Measurements from ENCODE around the gene TTLL5. TPM values are rescaled to one million over a fixed set of nuclear protein-coding genes. Genes with fewer than 3 reads are reported as not detected.

TTLL5 gene
- total and polyA plus RNA-seq, 2 of the 13 experiments (the other 11 are each of a cell fraction or from before 2014, with no cell fraction given), result 11.8 to 18.8 TPM

DNA sequence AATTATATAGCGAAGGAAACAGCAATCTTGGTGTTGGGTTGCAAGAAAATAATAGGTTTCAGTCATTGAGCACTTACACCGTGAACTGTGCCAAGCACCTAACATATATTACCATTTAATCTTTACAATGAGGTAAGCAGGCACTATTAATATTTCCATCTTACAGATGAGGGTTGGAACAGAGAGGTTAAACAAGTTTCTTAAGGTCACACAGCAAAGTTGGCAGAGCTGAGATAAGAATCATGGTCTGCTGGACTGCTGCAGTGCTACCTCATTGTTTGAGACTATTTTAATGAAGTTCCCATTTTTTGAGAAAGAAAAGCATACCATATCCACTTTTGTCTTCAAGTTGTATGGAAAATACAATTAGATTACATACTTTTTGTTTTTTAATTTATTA is 2.1 kb upstream of the TTLL5 start (continued):
- no peak for TF ChIP-seq HOXA9 (CRISPR knock-in tag; IDR thresholded peaks at IDR 0.05; ENCODE audit: borderline replicate concordance)
- no peak for TF ChIP-seq SMAD9 (CRISPR knock-in tag; IDR thresholded peaks at IDR 0.05)
- no peak for TF ChIP-seq ZNF616 (CRISPR knock-in tag; IDR thresholded peaks at IDR 0.05; ENCODE audit: low read depth)
- no peak for TF ChIP-seq ZNF446 (CRISPR knock-in tag; IDR thresholded peaks at IDR 0.05)
- TF ChIP-seq, protein P1, sequence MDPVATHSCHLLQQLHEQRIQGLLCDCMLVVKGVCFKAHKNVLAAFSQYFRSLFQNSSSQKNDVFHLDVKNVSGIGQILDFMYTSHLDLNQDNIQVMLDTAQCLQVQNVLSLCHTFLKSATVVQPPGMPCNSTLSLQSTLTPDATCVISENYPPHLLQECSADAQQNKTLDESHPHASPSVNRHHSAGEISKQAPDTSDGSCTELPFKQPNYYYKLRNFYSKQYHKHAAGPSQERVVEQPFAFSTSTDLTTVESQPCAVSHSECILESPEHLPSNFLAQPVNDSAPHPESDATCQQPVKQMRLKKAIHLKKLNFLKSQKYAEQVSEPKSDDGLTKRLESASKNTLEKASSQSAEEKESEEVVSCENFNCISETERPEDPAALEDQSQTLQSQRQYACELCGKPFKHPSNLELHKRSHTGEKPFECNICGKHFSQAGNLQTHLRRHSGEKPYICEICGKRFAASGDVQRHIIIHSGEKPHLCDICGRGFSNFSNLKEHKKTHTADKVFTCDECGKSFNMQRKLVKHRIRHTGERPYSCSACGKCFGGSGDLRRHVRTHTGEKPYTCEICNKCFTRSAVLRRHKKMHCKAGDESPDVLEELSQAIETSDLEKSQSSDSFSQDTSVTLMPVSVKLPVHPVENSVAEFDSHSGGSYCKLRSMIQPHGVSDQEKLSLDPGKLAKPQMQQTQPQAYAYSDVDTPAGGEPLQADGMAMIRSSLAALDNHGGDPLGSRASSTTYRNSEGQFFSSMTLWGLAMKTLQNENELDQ (CRISPR knock-in tag; IDR thresholded peaks at IDR 0.05; ENCODE audit: borderline replicate concordance), result no peak
- TF ChIP-seq KDM6A (CRISPR knock-in tag; IDR thresholded peaks at IDR 0.05; ENCODE audit: low read depth), result no peak
- TF ChIP-seq SNRNP70 (IDR thresholded peaks at IDR 0.05; ENCODE audit: low read depth, low read length), result no peak
- TF ChIP-seq SOX13 (IDR thresholded peaks at IDR 0.05), result no peak
- no peak for TF ChIP-seq SOX13 (CRISPR knock-in tag; conservative IDR thresholded peaks at IDR 0.05 in 1 of 2, IDR thresholded peaks at IDR 0.05 in 1 of 2)
- no peak for TF ChIP-seq ZFP62 (CRISPR knock-in tag; IDR thresholded peaks at IDR 0.05)
- TF ChIP-seq SYNCRIP (IDR thresholded peaks at IDR 0.05; ENCODE audit: insufficient read depth, low read depth, low read length), result no peak
- TF ChIP-seq ZSCAN12 (CRISPR knock-in tag; IDR thresholded peaks at IDR 0.05), result no peak
- no peak for TF ChIP-seq DMAP1 (CRISPR knock-in tag; IDR thresholded peaks at IDR 0.05)
- TF ChIP-seq TMF1 (CRISPR knock-in tag; IDR thresholded peaks at IDR 0.05; ENCODE audit: low read depth), result no peak
